LNCAP (cell line): ENCODE results near the gene FCAMR.

Experiments used
- CTCF ChIP-seq: fragments of 450-650 bp; IDR thresholded peaks from 2 replicates; pipeline ENCODE4 v1.5.1; 2017; ENCODE audit warnings: mild to moderate bottlenecking

Gene FCAMR

GRCh38 chr1:206987873-206988272 lies 17.6 kb upstream of the FCAMR start:
- no peak for TF ChIP-seq CTCF

- TF ChIP-seq CTCF = no peak
Observed at GRCh38 chr1:206986885-206987284, 16.6 kb upstream of the FCAMR start.

- TF ChIP-seq CTCF = no peak
Observed at GRCh38 chr1:206986402-206986801, 16.1 kb upstream of the FCAMR start.

- no peak for TF ChIP-seq CTCF
Observed at GRCh38 chr1:206985162-206985749, 15.0 kb upstream of the FCAMR start.

GRCh38 chr1:206982216-206982615 lies 12.0 kb upstream of the FCAMR start:
- TF ChIP-seq CTCF = peak; percentile 91

- TF ChIP-seq CTCF = peak; percentile 53
Observed at GRCh38 chr1:206979379-206980043, 9.3 kb upstream of the FCAMR start.

- TF ChIP-seq CTCF = no peak
Observed at GRCh38 chr1:206978259-206978658, 8.0 kb upstream of the FCAMR start.

GRCh38 chr1:206975306-206975705 lies 5.0 kb upstream of the FCAMR start:
- TF ChIP-seq CTCF = no peak
